Left lung (tissue), 10 donors: ENCODE data around the gene PRKCA. TPM values are rescaled to one million over a fixed set of nuclear protein-coding genes. Genes with fewer than 3 reads are reported as not detected.

Source experiments
- ATAC-seq: fragments of 200-7000 bp; cut with Tn5 transposase; one replicate; pipeline ENCODE4 v1.9.1; 2020; ENCODE audit warnings: moderate library complexity
- DNase-seq, 4 donors: peaks; one replicate each; pipeline ENCODE4 v3.0.0-alpha.2; 2013 to 2020
- H3K27ac ChIP-seq, 2 donors: fragments of 200-600 bp; sonication (generic) in 1 of 2; one replicate each; pipeline versions ENCODE4 v1.5.0 to v1.8.0; 2020 to 2021
- H3K27me3 ChIP-seq, 2 donors: fragments of 200-600 bp; sonication (generic) in 1 of 2; one replicate each; pipeline versions ENCODE4 v1.5.0 to v1.8.0; 2020 to 2021
- H3K36me3 ChIP-seq, 2 donors: fragments of 200-600 bp; sonication (generic) in 1 of 2; one replicate each; pipeline versions ENCODE4 v1.5.0 to v1.8.0; 2020 to 2021
- H3K4me1 ChIP-seq, 2 donors: fragments of 200-600 bp; one replicate each; pipeline ENCODE4 v1.8.0; 2021
- H3K4me3 ChIP-seq, 2 donors: fragments of 200-600 bp; sonication (generic) in 1 of 2; one replicate each; pipeline versions ENCODE4 v1.5.0 to v1.8.0; 2020 to 2021; ENCODE audit warnings: mild to moderate bottlenecking in 1 of 2
- H3K9me3 ChIP-seq, 2 donors: fragments of 200-600 bp; sonication (generic) in 1 of 2; one replicate each; pipeline versions ENCODE4 v1.5.0 to v1.8.0; 2020 to 2021
- CTCF ChIP-seq, 2 donors: fragments of 200-600 bp; sonication (generic) in 1 of 2; IDR thresholded peaks; one replicate each; pipeline versions ENCODE4 v1.5.0 to v1.8.0; 2021; ENCODE audit warnings: antibody characterized with exemption in 2 of 2
- intact Hi-C, 2 donors: fragments of 100-400 bp; cut with DNase I; formaldehyde crosslinking; loops; one replicate each; pipeline versions ENCODE4 v1.11.2 to v1.14.2; 2022
- polyA plus RNA-seq, 6 donors: library from polyadenylated mRNA; unstranded; fragments of 120-200 nt; gene quantifications; one replicate each; pipeline ENCODE4 v1.2.1, GENCODE V29; 2013; ENCODE audit not compliant: insufficient read length in 6 of 6
- total RNA-seq, 2 donors: library from RNA; stranded (reverse); fragmentation: NEBNext Ultra II Directional; extraction: Animal tissue kit (Norgen Biotek cat#: 25700); gene quantifications; one replicate each; pipeline ENCODE4 v1.2.1, GENCODE V29; 2021
- donor health status: DM: no; HTN: yes; CAD: no.
- donor health status: DM: no; HTN: no; CAD: no.

PRKCA gene
- total and polyA plus RNA-seq, 8 donors, result 16.4 to 30.4 (median 17.5) TPM

- intact Hi-C loops, result no loop called here
- H3K27ac ChIP-seq, result no peak overlapping the region
- H3K4me3 ChIP-seq, result no peak overlapping the region
- H3K36me3 ChIP-seq, result no peaks in the 10 kb centered on the region
- peaks cover 0 to 7% of the 10 kb centered on the region in 2 donors for H3K27me3 ChIP-seq
- DNase-seq (no peak), ATAC-seq (no peak)
- no peak for TF ChIP-seq CTCF (IDR thresholded peaks at IDR 0.05)
- peaks cover 0 to 4% of the 10 kb centered on the region in 2 donors for H3K9me3 ChIP-seq
- H3K4me1 ChIP-seq, result no peaks in the 10 kb centered on the region
Measured at GRCh38 chr17:66814026-66814425, 511.6 kb downstream of the PRKCA start.

GRCh38 chr17:66814570-66814969 lies 512.2 kb downstream of the PRKCA start:
- no peak for TF ChIP-seq CTCF (IDR thresholded peaks at IDR 0.05)
- Histone ChIP-seq H3K9me3 (peaks cover 0 to 4% of the 10 kb centered on the region in 2 donors), H3K27me3 (peaks cover 0 to 7% of the 10 kb centered on the region in 2 donors), H3K4me1 (no peaks in the 10 kb centered on the region), H3K27ac (no peak overlapping the region), H3K36me3 (no peaks in the 10 kb centered on the region), H3K4me3 (no peak overlapping the region)
- intact Hi-C loops, result no loop called here
- DNase-seq (no peak), ATAC-seq (no peak)

GRCh38 chr17:66817750-66818149 lies 515.3 kb downstream of the PRKCA start:
- intact Hi-C loops, result no loop called here

GRCh38 chr17:66819466-66819865 lies 517.1 kb downstream of the PRKCA start:
- H3K4me3 ChIP-seq, result no peak overlapping the region
- intact Hi-C loops, result no loop called here
- DNase-seq (no peak), ATAC-seq (no peak)
- no peak overlapping the region for H3K27ac ChIP-seq
- H3K4me1 ChIP-seq, result no peaks in the 10 kb centered on the region
- peaks cover 0 to 4% of the 10 kb centered on the region in 2 donors for H3K9me3 ChIP-seq
- no peak for TF ChIP-seq CTCF (IDR thresholded peaks at IDR 0.05)
- H3K27me3 ChIP-seq, result peaks cover 0 to 3% of the 10 kb centered on the region in 2 donors
- H3K36me3 ChIP-seq, result no peaks in the 10 kb centered on the region

More at GRCh38 chr17:66817750-66818149, 515.3 kb downstream of the PRKCA start:
- Histone ChIP-seq H3K27ac (no peak overlapping the region), H3K4me3 (no peak overlapping the region), H3K4me1 (no peaks in the 10 kb centered on the region), H3K36me3 (no peaks in the 10 kb centered on the region), H3K9me3 (peaks cover 0 to 4% of the 10 kb centered on the region in 2 donors), H3K27me3 (no peaks in the 10 kb centered on the region)
- DNase-seq (no peak), ATAC-seq (no peak)
- TF ChIP-seq CTCF (IDR thresholded peaks at IDR 0.05), result no peak

GRCh38 chr17:66822009-66822408 lies 519.6 kb downstream of the PRKCA start:
- no peak overlapping the region for H3K27ac ChIP-seq

More at GRCh38 chr17:66822009-66822408, 519.6 kb downstream of the PRKCA start:
- DNase-seq, result no peak
- Histone ChIP-seq H3K27me3 (peaks cover 0 to 11% of the 10 kb centered on the region in 2 donors), H3K9me3 (peaks cover 0 to 4% of the 10 kb centered on the region in 2 donors), H3K36me3 (no peaks in the 10 kb centered on the region), H3K4me1 (no peaks in the 10 kb centered on the region), H3K4me3 (no peak overlapping the region)
- ATAC-seq, result no peak
- intact Hi-C loops, result no loop called here
- no peak for TF ChIP-seq CTCF (IDR thresholded peaks at IDR 0.05)
